A172 (cell line): ENCODE results near the gene MAB21L2. TPM values are rescaled to one million over a fixed set of nuclear protein-coding genes. Genes with fewer than 3 reads are reported as not detected.

Experiments used
- DNase-seq: peaks from one replicate; pipeline ENCODE4 v3.0.0-alpha.2; 2015; ENCODE audit warnings: low spot score
- total RNA-seq: library from RNA; depleted of rRNA; stranded (reverse); fragments of >200 nt; shearing (Covaris generic); gene quantifications from 2 replicates; pipeline ENCODE4 v1.2.3, GENCODE V29; 2014

Gene MAB21L2
- total RNA-seq, 1 experiment from 2014 or later: not detected

- no peak for DNase-seq
Measured at GRCh38 chr4:150600812-150601445, 19.0 kb downstream of the MAB21L2 start.

GRCh38 chr4:150609131-150609530, 27.2 kb downstream of the MAB21L2 start:
- DNase-seq: no peak

GRCh38 chr4:150619042-150619441, 37.1 kb downstream of the MAB21L2 start:
- no peak for DNase-seq

GRCh38 chr4:150624055-150624454, 42.1 kb downstream of the MAB21L2 start:
- DNase-seq: no peak

GRCh38 chr4:150625033-150625432, 43.1 kb downstream of the MAB21L2 start:
- no peak for DNase-seq

- DNase-seq: no peak
Measured at GRCh38 chr4:150628073-150628472, 46.1 kb downstream of the MAB21L2 start.

- no peak for DNase-seq
Measured at GRCh38 chr4:150632639-150633038, 50.7 kb downstream of the MAB21L2 start.
